Trophoblast cell (in vitro differentiated cells and primary cell): ENCODE data around the gene NFE2L3.
A peak's percentile ranks its signal among the peaks of the same experiment; 100 is the strongest.

Experiments used
- DNase-seq, 2 donors: peaks; one replicate each; pipeline ENCODE4 v3.0.0-alpha.2; 2016
- H2AFZ ChIP-seq: 2 replicates; pipeline ENCODE4 v1.6.1; 2013; ENCODE audit warnings: low read length, moderate library complexity, mild to moderate bottlenecking; ENCODE audit not compliant: insufficient read depth, poor library complexity
- H2AK5ac ChIP-seq: 2 replicates; pipeline ENCODE4 v1.6.1; 2013; ENCODE audit warnings: mild to moderate bottlenecking, low read length
- H2BK120ac ChIP-seq: 2 replicates; pipeline ENCODE4 v1.6.1; 2013; ENCODE audit warnings: low read length, mild to moderate bottlenecking, moderate library complexity; ENCODE audit not compliant: insufficient read depth, poor library complexity
- H2BK12ac ChIP-seq: 2 replicates; pipeline ENCODE4 v1.6.1; 2013; ENCODE audit warnings: mild to moderate bottlenecking, low read length, moderate library complexity
- H2BK5ac ChIP-seq: 2 replicates; pipeline ENCODE4 v1.6.1; 2013; ENCODE audit warnings: low read length, low read depth, moderate library complexity, mild to moderate bottlenecking; ENCODE audit not compliant: poor library complexity
- H3K14ac ChIP-seq: 2 replicates; pipeline ENCODE4 v1.6.1; 2013; ENCODE audit warnings: mild to moderate bottlenecking, low read length
- H3K18ac ChIP-seq: 2 replicates; pipeline ENCODE4 v1.6.1; 2013; ENCODE audit warnings: mild to moderate bottlenecking, low read length
- H3K23ac ChIP-seq: 2 replicates; pipeline ENCODE4 v1.6.1; 2013; ENCODE audit warnings: low read length
- H3K27ac ChIP-seq: 2 replicates; pipeline ENCODE4 v1.5.1; 2013; ENCODE audit warnings: low read depth, mild to moderate bottlenecking, inconsistent platforms, low read length, moderate library complexity
- H3K27me3 ChIP-seq: 2 replicates; pipeline ENCODE4 v1.6.1; 2013; ENCODE audit warnings: inconsistent platforms, mild to moderate bottlenecking, low read length, moderate library complexity; ENCODE audit not compliant: insufficient read depth
- H3K36me3 ChIP-seq, 2 experiments: 1 replicate in 1 of 2; 2 replicates in 1 of 2; pipeline ENCODE4 v1.6.1; 2013; ENCODE audit warnings: low read length in 2 of 2, mild to moderate bottlenecking in 2 of 2, moderate library complexity in 1 of 2; ENCODE audit not compliant: insufficient read depth in 2 of 2, control insufficient read depth in 1 of 2
- H3K4ac ChIP-seq: 2 replicates; pipeline ENCODE4 v1.6.1; 2013; ENCODE audit warnings: low read depth, mild to moderate bottlenecking, low read length, moderate library complexity
- H3K4me1 ChIP-seq, 2 experiments: 1 replicate in 1 of 2; 2 replicates in 1 of 2; pipeline ENCODE4 v1.6.1; 2013; ENCODE audit warnings: low read length in 2 of 2, mild to moderate bottlenecking in 2 of 2, moderate library complexity in 1 of 2; ENCODE audit not compliant: insufficient read depth in 2 of 2, control insufficient read depth in 1 of 2
- H3K4me2 ChIP-seq: 2 replicates; pipeline ENCODE4 v1.6.1; 2013; ENCODE audit warnings: inconsistent platforms, mild to moderate bottlenecking, low read length, moderate library complexity
- H3K4me3 ChIP-seq: 2 replicates; pipeline ENCODE4 v1.5.1; 2013; ENCODE audit warnings: mild to moderate bottlenecking, low read depth, low read length, inconsistent platforms
- H3K79me1 ChIP-seq: one replicate; pipeline ENCODE4 v1.6.1; 2013; ENCODE audit warnings: low read length
- H3K79me2 ChIP-seq: 2 replicates; pipeline ENCODE4 v1.6.1; 2013; ENCODE audit warnings: low read length, mild to moderate bottlenecking; ENCODE audit not compliant: control insufficient read depth, insufficient read depth, poor library complexity
- H3K9ac ChIP-seq: 2 replicates; pipeline ENCODE4 v1.6.1; 2013; ENCODE audit warnings: mild to moderate bottlenecking, low read length
- H3K9me3 ChIP-seq: 2 replicates; pipeline ENCODE4 v1.6.1; 2013; ENCODE audit warnings: low read depth, mild to moderate bottlenecking, control low read depth, inconsistent platforms, low read length; ENCODE audit not compliant: insufficient read depth
- H4K12ac ChIP-seq: 2 replicates; pipeline ENCODE4 v1.6.1; 2013; ENCODE audit warnings: low read depth, mild to moderate bottlenecking, low read length, moderate library complexity
- H4K8ac ChIP-seq: 2 replicates; pipeline ENCODE4 v1.6.1; 2013; ENCODE audit warnings: low read depth, mild to moderate bottlenecking, low read length, moderate library complexity
- H4K91ac ChIP-seq: one replicate; pipeline ENCODE4 v1.6.1; 2013; ENCODE audit warnings: low read depth, mild to moderate bottlenecking, low read length, moderate library complexity
- whole genome bisulfite sequencing: extraction: QIAGEN DNeasy Blood & Tissue Kit; methylation state at CpG from one replicate; pipeline ENCODE4 v1.1.7; 2013; ENCODE audit warnings: missing lambda C conversion rate; ENCODE audit not compliant: insufficient read length, insufficient coverage; ENCODE audit errors: extremely low coverage; 5-methylcytosine and 5-hydroxymethylcytosine counted together

NFE2L3 gene

DNA sequence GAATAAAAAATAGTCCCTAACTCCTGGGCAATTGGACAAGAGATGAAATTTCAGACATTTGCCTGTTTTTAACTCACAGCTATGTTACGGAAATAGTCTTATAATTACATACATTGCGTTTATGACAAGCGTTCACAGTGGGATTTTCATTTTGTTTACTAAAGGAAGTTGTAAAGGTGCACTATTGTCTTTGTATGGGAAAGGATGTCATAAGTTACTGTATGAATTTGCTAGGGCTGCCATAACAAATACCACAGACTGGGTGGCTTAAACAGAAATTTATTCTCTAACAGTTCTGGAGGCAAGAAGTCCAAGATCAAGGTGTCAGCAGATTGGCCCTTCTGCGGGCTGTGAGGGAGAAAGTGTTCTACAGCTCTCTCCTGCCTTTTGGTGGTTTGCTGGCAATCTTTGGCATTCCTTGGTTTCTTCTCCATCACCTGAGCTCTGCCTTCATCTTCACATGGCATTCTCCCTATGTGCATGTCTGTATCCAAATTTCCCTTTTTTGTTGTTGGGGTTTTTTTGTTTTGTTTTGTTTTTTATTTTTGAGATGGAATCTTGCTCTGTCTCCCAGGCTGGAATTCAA is 5.6 kb downstream of the NFE2L3 start:
- H3K18ac ChIP-seq: no peak overlapping the region
- no peak overlapping the region for H3K4me3 ChIP-seq
- H3K27me3 ChIP-seq: peaks cover under 1% of the 10 kb centered on the region
- no peak overlapping the region for H4K91ac ChIP-seq
- H3K79me2 ChIP-seq: peaks cover 4% of the 10 kb centered on the region
- H2BK5ac ChIP-seq: no peak overlapping the region
- no peak overlapping the region for H3K4ac ChIP-seq
- no peak overlapping the region for H4K12ac ChIP-seq
- H2AK5ac ChIP-seq: no peak overlapping the region
- no peak overlapping the region for H3K9ac ChIP-seq
- H2BK12ac ChIP-seq: no peak overlapping the region
- WGBS: no CpG with 5 or more reads among the region's 4 CpGs
- DNase-seq: peak; percentile 77 to 93
- peaks cover 18% of the 10 kb centered on the region for H3K79me1 ChIP-seq
- peaks cover 5% of the 10 kb centered on the region for H3K9me3 ChIP-seq
- H3K27ac ChIP-seq: no peak overlapping the region
- H3K14ac ChIP-seq: no peak overlapping the region
- no peak overlapping the region for H2AFZ ChIP-seq
- peaks cover 18 to 42% of the 10 kb centered on the region in 2 experiments for H3K4me1 ChIP-seq
- H2BK120ac ChIP-seq: peak overlapping the region; percentile 18
- H4K8ac ChIP-seq: no peak overlapping the region
- no peak overlapping the region for H3K4me2 ChIP-seq
- no peaks in the 10 kb centered on the region for H3K36me3 ChIP-seq
- H3K23ac ChIP-seq: no peak overlapping the region

DNA sequence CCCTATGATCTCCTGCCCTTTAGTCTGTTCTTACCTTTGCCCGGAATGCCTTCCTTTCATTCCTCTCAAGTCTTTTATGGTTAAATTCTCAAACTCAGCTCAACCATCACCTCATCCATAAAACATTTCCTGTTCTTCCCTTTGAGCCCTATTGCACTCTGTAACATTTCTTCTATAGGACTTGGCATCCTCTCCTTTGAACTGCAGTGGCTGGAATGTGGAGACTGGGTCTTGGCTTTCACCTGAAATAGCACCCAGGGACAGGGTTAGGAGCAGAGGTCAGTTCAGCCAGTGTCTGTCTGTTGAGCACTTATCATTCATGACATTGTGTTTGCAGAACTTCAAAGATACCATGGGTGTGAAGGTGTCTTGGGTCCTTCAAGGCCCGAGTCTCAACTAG is 7.2 kb downstream of the NFE2L3 start:
- Histone ChIP-seq H2BK5ac (no peak overlapping the region), H4K91ac (no peak overlapping the region), H3K4me1 (peaks cover 14 to 31% of the 10 kb centered on the region in 2 experiments), H3K79me1 (peaks cover 9% of the 10 kb centered on the region), H3K23ac (no peak overlapping the region), H3K4me3 (no peak overlapping the region), H2AK5ac (no peak overlapping the region), H2BK12ac (no peak overlapping the region), H3K4me2 (peak overlapping the region; percentile 28), H3K9ac (no peak overlapping the region), H2AFZ (no peak overlapping the region), H3K4ac (peak overlapping the region; percentile 56), H3K9me3 (no peaks in the 10 kb centered on the region), H4K12ac (no peak overlapping the region), H3K27me3 (no peaks in the 10 kb centered on the region), H3K14ac (no peak overlapping the region), H4K8ac (no peak overlapping the region), H3K27ac (peak overlapping the region; percentile 36), H3K36me3 (no peaks in the 10 kb centered on the region), H3K79me2 (peaks cover 4% of the 10 kb centered on the region), H3K18ac (no peak overlapping the region), H2BK120ac (no peak overlapping the region)
- DNase-seq: peak in 1 of 2 donors; percentile 90
- no CpG with 5 or more reads among the region's 2 CpGs for WGBS

DNA sequence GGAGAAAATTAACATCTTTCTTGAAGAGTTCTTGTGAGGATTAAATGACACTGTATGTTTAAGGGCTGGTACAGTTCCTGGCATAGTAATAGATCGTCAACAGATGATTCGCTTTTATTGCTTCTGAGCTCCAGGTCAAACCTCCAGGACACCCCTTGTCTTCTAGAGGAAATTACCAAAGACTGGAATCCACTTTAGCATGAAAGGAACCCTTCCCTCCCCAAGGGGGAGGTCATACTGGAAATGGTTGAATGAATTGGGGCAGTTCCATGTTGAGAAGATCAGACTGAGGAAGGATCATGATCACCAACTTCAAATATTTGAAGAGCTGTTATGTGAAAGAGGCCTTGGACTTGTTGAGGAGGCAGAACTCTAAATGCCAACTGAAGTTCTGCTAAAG is 8.9 kb downstream of the NFE2L3 start:
- no peak for DNase-seq
- Histone ChIP-seq H4K12ac (no peak overlapping the region), H3K23ac (no peak overlapping the region), H2BK120ac (no peak overlapping the region), H3K79me2 (peaks cover 4% of the 10 kb centered on the region), H2BK5ac (no peak overlapping the region), H3K14ac (no peak overlapping the region), H4K91ac (no peak overlapping the region), H3K27me3 (no peaks in the 10 kb centered on the region), H3K18ac (no peak overlapping the region), H2AFZ (no peak overlapping the region), H4K8ac (no peak overlapping the region), H3K4me1 (peaks cover 9 to 23% of the 10 kb centered on the region in 2 experiments), H3K27ac (no peak overlapping the region), H3K4me3 (no peak overlapping the region), H3K9me3 (no peaks in the 10 kb centered on the region), H2BK12ac (no peak overlapping the region), H3K36me3 (no peaks in the 10 kb centered on the region), H3K9ac (no peak overlapping the region), H3K4ac (no peak overlapping the region), H2AK5ac (no peak overlapping the region), H3K79me1 (peaks cover 9% of the 10 kb centered on the region), H3K4me2 (no peak overlapping the region)
- WGBS: no CpG with 5 or more reads among the region's 2 CpGs

DNA sequence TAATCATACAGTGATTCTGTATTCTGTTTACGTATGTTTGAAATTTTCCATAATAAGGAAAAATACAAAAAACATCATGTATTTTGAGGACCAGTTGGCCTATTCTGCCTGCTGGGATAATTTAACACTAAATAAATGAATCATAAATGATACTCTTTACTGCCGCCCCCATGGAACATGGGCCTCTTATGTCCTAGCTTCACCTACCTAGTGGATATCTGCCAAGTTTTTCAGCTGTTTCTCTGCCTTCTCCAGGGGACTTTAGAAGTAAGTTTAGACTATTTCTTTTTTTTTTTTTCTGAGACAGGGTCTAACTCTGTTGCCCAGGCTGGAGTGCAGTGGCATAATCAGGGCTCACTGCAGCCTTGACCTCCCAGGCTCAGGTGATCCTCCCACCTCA is 10.4 kb downstream of the NFE2L3 start:
- no peak overlapping the region for H2AFZ ChIP-seq
- H3K79me2 ChIP-seq: peaks cover 4% of the 10 kb centered on the region
- no peak overlapping the region for H3K27ac ChIP-seq
- no peak overlapping the region for H3K4me3 ChIP-seq
- H3K14ac ChIP-seq: no peak overlapping the region
- H2AK5ac ChIP-seq: no peak overlapping the region
- H4K91ac ChIP-seq: no peak overlapping the region
- no peak overlapping the region for H4K12ac ChIP-seq
- H2BK12ac ChIP-seq: no peak overlapping the region
- no peak overlapping the region for H4K8ac ChIP-seq
- H3K4ac ChIP-seq: no peak overlapping the region
- no peaks in the 10 kb centered on the region for H3K36me3 ChIP-seq
- DNase-seq: no peak
- no CpG with 5 or more reads among the region's 2 CpGs for WGBS
- no peaks in the 10 kb centered on the region for H3K27me3 ChIP-seq
- H3K18ac ChIP-seq: no peak overlapping the region
- H2BK5ac ChIP-seq: no peak overlapping the region
- no peak overlapping the region for H3K4me2 ChIP-seq
- H3K79me1 ChIP-seq: peaks cover 10% of the 10 kb centered on the region
- no peak overlapping the region for H3K23ac ChIP-seq
- no peak overlapping the region for H2BK120ac ChIP-seq
- no peak overlapping the region for H3K9ac ChIP-seq
- H3K4me1 ChIP-seq: peaks cover 14 to 28% of the 10 kb centered on the region in 2 experiments
- no peaks in the 10 kb centered on the region for H3K9me3 ChIP-seq
